Adrenal gland (tissue), 5 donors: ENCODE results near the gene LZTR1.

ENCODE experiments used
- CTCF ChIP-seq, 6 experiments: fragments of 450-650 bp in 4 of 6; fragments of 200-600 bp in 2 of 6; sonication (generic) in 1 of 6; IDR thresholded peaks; 1 replicate in 5 of 6; 2 replicates in 1 of 6; pipeline versions ENCODE4 v1.5.1 to v1.8.0; 2016 to 2021; ENCODE audit warnings: antibody characterized with exemption in 6 of 6, mild to moderate bottlenecking in 2 of 6, moderate library complexity in 1 of 6
- POLR2A ChIP-seq, 2 donors: fragments of 450-650 bp; IDR thresholded peaks; one replicate each; pipeline ENCODE4 v1.6.1; 2017; ENCODE audit warnings: antibody characterized with exemption in 2 of 2, mild to moderate bottlenecking in 2 of 2, moderate library complexity in 1 of 2
- donor health status: DM: no; HTN: no; CAD: no.

GRCh38 chr22:20989323-20990138 is 7.4 kb downstream of the LZTR1 start:
- no peak for TF ChIP-seq POLR2A (IDR thresholded peaks at IDR 0.05)
- TF ChIP-seq CTCF (IDR thresholded peaks at IDR 0.05), result no peak
